Heart left ventricle (tissue), 16 donors: ENCODE results near the gene IPP. TPM values are rescaled to one million over a fixed set of nuclear protein-coding genes. Genes with fewer than 3 reads are reported as not detected.

Experiments
- ATAC-seq, 4 donors: fragments of 200-7000 bp; cut with Tn5 transposase; one replicate each; pipeline ENCODE4 v1.9.1; 2020 to 2022; ENCODE audit warnings: moderate library complexity in 4 of 4, mild to moderate bottlenecking in 3 of 4, moderate number of reproducible peaks in 1 of 4
- DNase-seq, 5 donors: peaks; one replicate each; pipeline ENCODE4 v3.0.0-alpha.2; 2020
- H3K27ac ChIP-seq, 12 donors: fragments of 200-600 bp; sonication (generic) in 4 of 12; one replicate each; pipeline versions ENCODE4 v1.5.0 to v1.8.0; 2016 to 2022; ENCODE audit warnings: mild to moderate bottlenecking in 2 of 12
- H3K27me3 ChIP-seq, 9 donors: fragments of 200-600 bp; sonication (generic) in 2 of 9; one replicate each; pipeline versions ENCODE4 v1.5.1 to v1.8.0; 2016 to 2022; ENCODE audit warnings: mild to moderate bottlenecking in 3 of 9
- H3K36me3 ChIP-seq, 9 donors: fragments of 200-600 bp; sonication (generic) in 2 of 9; one replicate each; pipeline versions ENCODE4 v1.5.0 to v1.8.0; 2018 to 2022; ENCODE audit warnings: mild to moderate bottlenecking in 2 of 9
- H3K4me1 ChIP-seq, 12 donors: fragments of 200-600 bp; sonication (generic) in 4 of 12; one replicate each; pipeline versions ENCODE4 v1.5.0 to v1.8.0; 2016 to 2022; ENCODE audit warnings: mild to moderate bottlenecking in 3 of 12
- H3K4me3 ChIP-seq, 12 donors: fragments of 200-600 bp; sonication (generic) in 4 of 12; one replicate each; pipeline versions ENCODE4 v1.5.0 to v1.8.0; 2017 to 2022; ENCODE audit warnings: mild to moderate bottlenecking in 9 of 12, moderate library complexity in 4 of 12
- H3K9me3 ChIP-seq, 12 donors: fragments of 200-600 bp; sonication (generic) in 4 of 12; one replicate each; pipeline versions ENCODE4 v1.5.0 to v1.8.0; 2016 to 2022; ENCODE audit warnings: mild to moderate bottlenecking in 1 of 12
- CTCF ChIP-seq, 12 donors: fragments of 200-600 bp; sonication (generic) in 4 of 12; IDR thresholded peaks; one replicate each; pipeline versions ENCODE4 v1.5.0 to v1.8.0; 2018 to 2022; ENCODE audit warnings: antibody characterized with exemption in 12 of 12, mild to moderate bottlenecking in 5 of 12
- POLR2A ChIP-seq, 2 donors: fragments of 450-650 bp; IDR thresholded peaks; one replicate each; pipeline ENCODE4 v1.6.1; 2017; ENCODE audit warnings: antibody characterized with exemption in 2 of 2, mild to moderate bottlenecking in 2 of 2, moderate library complexity in 2 of 2
- WGBS, 4 donors: extraction: QIAGEN DNeasy Blood & Tissue Kit in 2 of 4; methylation state at CpG; one replicate each; pipeline versions ENCODE4 v1.1.5 to v1.1.7; 2013 to 2018; 5-methylcytosine and 5-hydroxymethylcytosine counted together
- intact Hi-C, 10 donors: fragments of 100-400 bp; cut with DNase I; formaldehyde crosslinking; loops; one replicate each; pipeline versions ENCODE4 v1.11.1 to v1.14.2; 2022
- polyA plus RNA-seq, 2 donors: library from polyadenylated mRNA; stranded (reverse); fragments of 200-250 nt; gene quantifications; one replicate each; pipeline ENCODE4 v1.2.3, GENCODE V29; 2013
- total RNA-seq, 9 donors: library from RNA; depleted of rRNA in 2 of 9; stranded (reverse); fragments of >200 nt in 2 of 9; fragmentation: NEBNext Ultra II Directional in 3 of 9; extraction: Animal tissue kit (Norgen Biotek cat#: 25700) in 3 of 9; gene quantifications; one replicate each; pipeline versions ENCODE4 v1.1.0 to v1.2.4, GENCODE V29; 2016 to 2023
- donor health status: ischemic (EF 13 %, LVEDD 7.1; RV severe dilation, severe dysfunction).
- donor health status: healthy with polysubstance abuse.
- donor health status: DM: no; HTN: yes; CAD: no.
- donor health status: DM: no; HTN: no; CAD: no.
- donor health status: ischemic (EF 25% LVEDD 6.9; RV normal size, moderate dysfunction).
- donor health status: ischemic (EF 25% LVEDD 5.7; RV mildly dilated, moderate dysfunction).
- donor health status: healthy.
- donor health status: DM: yes; HTN: yes; CAD: no.
- donor health status: ischemic (EF 35%, LVEDD 5.7; RV mildly dilated, moderate dysfunction).
- donor health status: nonischemic (EF 11% LVEDD 7.7; RV severe dilation, severe dysfunction).
- donor health status: DM: yes; HTN: yes; CAD: no.
- donor health status: PGD.
- donor health status: ischemic (EF 29% LVEDD 5.4; RV normal size, mild dysfunction).
- donor health status: nonischemic (EF 23%, LVEDD 6.1; RV moderate dilation, normal function).

The IPP gene
- total and polyA plus RNA-seq, 11 donors = 3.6 to 24.7 (median 9.9) TPM

GRCh38 chr1:45767035-45767434, 16.6 kb upstream of the IPP start:
- 55 to 75% (median 69%) methylated on average over 6 of the region's 6 CpGs for WGBS, 4 donors
- Histone ChIP-seq H3K36me3 (no peaks in the 10 kb centered on the region), H3K27ac (no peak overlapping the region), H3K4me1 (no peaks in the 10 kb centered on the region), H3K27me3 (peaks cover 0 to under 1% (median 0%) of the 10 kb centered on the region in 9 donors), H3K9me3 (no peaks in the 10 kb centered on the region), H3K4me3 (no peak overlapping the region)
- TF ChIP-seq POLR2A (IDR thresholded peaks at IDR 0.05) (no peak), CTCF (IDR thresholded peaks at IDR 0.05) (no peak)
- ATAC-seq (no peak), DNase-seq (no peak)
- intact Hi-C loops = no loop called here

GRCh38 chr1:45765999-45766792, 15.7 kb upstream of the IPP start:
- intact Hi-C loops = no loop called here
- WGBS, 4 donors = 85 to 92% (median 88%) methylated on average over 13 of the region's 13 CpGs
- H3K27me3 ChIP-seq = peaks cover 0 to 2% (median 0%) of the 10 kb centered on the region in 9 donors
- no peaks in the 10 kb centered on the region for H3K9me3 ChIP-seq
- no peak for TF ChIP-seq POLR2A (IDR thresholded peaks at IDR 0.05)
- no peak for TF ChIP-seq CTCF (IDR thresholded peaks at IDR 0.05)
- DNase-seq = no peak
- ATAC-seq = no peak
- no peaks in the 10 kb centered on the region for H3K4me1 ChIP-seq
- H3K36me3 ChIP-seq = no peaks in the 10 kb centered on the region
- no peak overlapping the region for H3K4me3 ChIP-seq
- H3K27ac ChIP-seq = no peak overlapping the region

GRCh38 chr1:45762291-45762690, 11.8 kb upstream of the IPP start:
- Histone ChIP-seq H3K27ac (no peak overlapping the region), H3K4me3 (no peak overlapping the region), H3K9me3 (no peaks in the 10 kb centered on the region), H3K4me1 (no peaks in the 10 kb centered on the region), H3K27me3 (peaks cover 0 to 2% (median 0%) of the 10 kb centered on the region in 9 donors), H3K36me3 (no peaks in the 10 kb centered on the region)
- intact Hi-C loops = no loop called here
- no peak for TF ChIP-seq POLR2A (IDR thresholded peaks at IDR 0.05)
- TF ChIP-seq CTCF (IDR thresholded peaks at IDR 0.05) = no peak
- no peak for DNase-seq
- 68 to 75% (median 71%) methylated on average over 3 of the region's 3 CpGs for WGBS, 4 donors
- ATAC-seq = no peak

GRCh38 chr1:45755697-45756096, 5.2 kb upstream of the IPP start:
- intact Hi-C loops = loop anchor here in 2 of 10 donors (10.0 kb wide), 2 partner anchors 49 to 119 kb away; partner anchors contain the start of gene MAST2 (in 1 of the 2)
- Histone ChIP-seq H3K9me3 (peaks cover 0 to 10% (median 2%) of the 10 kb centered on the region in 12 donors), H3K36me3 (no peaks in the 10 kb centered on the region), H3K27ac (no peak overlapping the region), H3K4me3 (no peak overlapping the region), H3K4me1 (peaks cover 0 to 9% (median 6%) of the 10 kb centered on the region in 12 donors), H3K27me3 (no peaks in the 10 kb centered on the region)
- ATAC-seq (no peak), DNase-seq (no peak)
- no peak for TF ChIP-seq CTCF (IDR thresholded peaks at IDR 0.05)
- TF ChIP-seq POLR2A (IDR thresholded peaks at IDR 0.05) = no peak
- WGBS, 4 donors = 64 to 74% (median 65%) methylated on average over 5 of the region's 5 CpGs
